Hepatocyte (in vitro differentiated cells): Measurements from ENCODE around the gene SLC2A10. TPM values are rescaled to one million over a fixed set of nuclear protein-coding genes. Genes with fewer than 3 reads are reported as not detected.

Source experiments
- DNase-seq: peaks from one replicate; pipeline ENCODE4 v3.0.0-alpha.2; 2016; ENCODE audit warnings: low spot score
- H2AFZ ChIP-seq: fragments of 200-600 bp; sonication (generic); 2 replicates; pipeline ENCODE4 v1.6.0; 2016; ENCODE audit warnings: antibody characterized with exemption, mild to moderate bottlenecking
- H3K27ac ChIP-seq: fragments of 200-600 bp; sonication (generic); 2 replicates; pipeline ENCODE4 v1.5.1; 2016; ENCODE audit warnings: mild to moderate bottlenecking
- H3K27me3 ChIP-seq: fragments of 200-600 bp; sonication (generic); 2 replicates; pipeline ENCODE4 v1.6.1; 2016
- H3K36me3 ChIP-seq: fragments of 200-600 bp; sonication (generic); replicated peaks from 2 replicates; pipeline ENCODE4 v1.5.1; 2016; ENCODE audit warnings: low read depth; ENCODE audit not compliant: insufficient read depth
- H3K4me1 ChIP-seq: fragments of 200-600 bp; sonication (generic); 2 replicates; pipeline ENCODE4 v1.5.1; 2016; ENCODE audit warnings: mild to moderate bottlenecking, moderate library complexity; ENCODE audit not compliant: insufficient read depth
- H3K4me2 ChIP-seq: fragments of 200-600 bp; sonication (generic); 2 replicates; pipeline ENCODE4 v1.6.0; 2016
- H3K4me3 ChIP-seq: fragments of 200-600 bp; sonication (generic); 2 replicates; pipeline ENCODE4 v1.5.1; 2016; ENCODE audit warnings: mild to moderate bottlenecking
- H3K79me2 ChIP-seq: fragments of 200-600 bp; sonication (generic); 2 replicates; pipeline ENCODE4 v1.6.0; 2017; ENCODE audit warnings: mild to moderate bottlenecking
- H3K9me2 ChIP-seq: fragments of 200-600 bp; sonication (generic); replicated peaks from 2 replicates; pipeline ENCODE4 v1.6.0; 2017; ENCODE audit warnings: mild to moderate bottlenecking; ENCODE audit not compliant: insufficient read depth
- H3K9me3 ChIP-seq: fragments of 200-600 bp; sonication (generic); 2 replicates; pipeline ENCODE4 v1.5.1; 2016; ENCODE audit warnings: low read depth, mild to moderate bottlenecking
- H4K20me1 ChIP-seq: fragments of 200-600 bp; sonication (generic); 2 replicates; pipeline ENCODE4 v1.6.0; 2016; ENCODE audit warnings: mild to moderate bottlenecking; ENCODE audit not compliant: insufficient read depth, poor library complexity, severe bottlenecking
- EZH2 ChIP-seq: fragments of 200-600 bp; sonication (generic); IDR thresholded peaks from 2 replicates; pipeline ENCODE4 v1.6.1; 2016; ENCODE audit warnings: antibody characterized with exemption, mild to moderate bottlenecking, borderline replicate concordance
- EZH2phosphoT487 ChIP-seq: fragments of 200-600 bp; sonication (generic); IDR thresholded peaks from one replicate; pipeline ENCODE4 v1.6.1; 2018; ENCODE audit warnings: antibody characterized with exemption, mild to moderate bottlenecking, low read depth, moderate library complexity; ENCODE audit not compliant: unreplicated experiment, severe bottlenecking
- WGBS: methylation state at CpG from one replicate; pipeline ENCODE4 v1.1.6; 2016; ENCODE audit warnings: low lambda C conversion rate; ENCODE audit errors: missing lambda C conversion rate; 5-methylcytosine and 5-hydroxymethylcytosine counted together
- polyA plus RNA-seq: library from polyadenylated mRNA; unstranded; fragments of >200 nt; fragmentation: Nextera tagmentation; extraction: Ambion mirVana; gene quantifications from 2 replicates; pipeline ENCODE4 v1.2.1, GENCODE V29; 2016
- total RNA-seq: library from RNA; depleted of rRNA; stranded (reverse); fragments of >200 nt; gene quantifications from 2 replicates; pipeline ENCODE4 v1.2.3, GENCODE V29; 2014
- TF ChIP-seq, protein P1 (sequence below): fragments of 200-600 bp; sonication (generic); IDR thresholded peaks from 2 replicates; pipeline ENCODE4 v1.5.1; 2016; ENCODE audit warnings: antibody characterized with exemption, mild to moderate bottlenecking; ENCODE audit not compliant: poor library complexity

SLC2A10 gene
- total and polyA plus RNA-seq, 2 experiments from 2014 or later = 23.4 to 37.2 TPM

DNA sequence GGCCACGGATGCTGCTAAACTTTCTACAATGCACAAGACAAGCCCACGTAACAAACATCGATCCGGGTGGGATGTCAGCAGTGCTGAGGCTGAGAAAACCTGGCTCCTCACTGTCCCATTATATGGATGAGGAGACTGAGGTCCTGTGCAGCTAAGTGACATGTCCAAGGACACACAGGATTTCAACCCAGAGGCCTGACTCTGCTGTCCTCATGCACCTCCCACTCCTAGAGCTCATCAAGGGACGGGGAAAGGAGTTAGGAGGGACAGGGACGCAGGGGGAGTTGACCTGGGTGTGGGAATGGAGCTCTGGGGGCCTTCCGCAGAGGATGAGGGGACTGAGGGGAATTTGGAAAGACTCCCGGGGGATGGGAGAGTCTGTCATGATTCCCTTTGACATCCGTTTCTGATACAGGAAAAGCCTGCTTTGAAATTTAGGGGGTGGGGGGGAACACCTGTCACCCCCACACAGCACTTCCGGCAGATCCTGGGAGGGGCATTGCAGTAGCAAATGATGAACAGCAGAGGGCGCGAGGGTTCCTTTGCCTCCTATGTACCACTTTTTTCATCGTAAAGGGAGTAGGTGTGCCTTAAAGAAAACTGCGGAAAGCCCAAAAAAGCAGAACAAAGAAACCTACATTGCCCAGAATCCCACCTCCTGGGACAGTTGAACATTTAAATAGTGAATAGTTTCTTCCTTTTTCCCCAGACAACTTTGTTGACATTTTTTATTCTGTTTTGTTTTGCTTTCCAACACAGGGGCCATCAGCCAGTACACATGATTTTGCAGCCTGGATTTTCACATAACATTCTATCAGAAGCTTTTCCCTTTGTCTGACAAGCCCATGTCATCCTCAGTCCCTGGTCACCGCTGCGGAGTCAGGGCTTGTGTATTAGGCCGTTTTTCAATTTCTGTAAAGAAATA lies 48.6 kb downstream of the SLC2A10 start:
- H4K20me1 ChIP-seq = no peaks in the 10 kb centered on the region
- H3K27me3 ChIP-seq = no peaks in the 10 kb centered on the region
- H3K4me1 ChIP-seq = peaks cover 3% of the 10 kb centered on the region
- H3K9me2 ChIP-seq = no peaks in the 10 kb centered on the region
- H2AFZ ChIP-seq = peak overlapping the region; percentile 29
- peak; percentile 80 for DNase-seq
- no peak overlapping the region for H3K27ac ChIP-seq
- 47% methylated on average over 17 of the region's 17 CpGs for WGBS
- no peaks in the 10 kb centered on the region for H3K79me2 ChIP-seq
- no peaks in the 10 kb centered on the region for H3K36me3 ChIP-seq
- H3K4me3 ChIP-seq = no peak overlapping the region
- H3K9me3 ChIP-seq = no peaks in the 10 kb centered on the region
- TF ChIP-seq EZH2 (no peak), EZH2phosphoT487 (no peak)
- TF ChIP-seq, protein P1, sequence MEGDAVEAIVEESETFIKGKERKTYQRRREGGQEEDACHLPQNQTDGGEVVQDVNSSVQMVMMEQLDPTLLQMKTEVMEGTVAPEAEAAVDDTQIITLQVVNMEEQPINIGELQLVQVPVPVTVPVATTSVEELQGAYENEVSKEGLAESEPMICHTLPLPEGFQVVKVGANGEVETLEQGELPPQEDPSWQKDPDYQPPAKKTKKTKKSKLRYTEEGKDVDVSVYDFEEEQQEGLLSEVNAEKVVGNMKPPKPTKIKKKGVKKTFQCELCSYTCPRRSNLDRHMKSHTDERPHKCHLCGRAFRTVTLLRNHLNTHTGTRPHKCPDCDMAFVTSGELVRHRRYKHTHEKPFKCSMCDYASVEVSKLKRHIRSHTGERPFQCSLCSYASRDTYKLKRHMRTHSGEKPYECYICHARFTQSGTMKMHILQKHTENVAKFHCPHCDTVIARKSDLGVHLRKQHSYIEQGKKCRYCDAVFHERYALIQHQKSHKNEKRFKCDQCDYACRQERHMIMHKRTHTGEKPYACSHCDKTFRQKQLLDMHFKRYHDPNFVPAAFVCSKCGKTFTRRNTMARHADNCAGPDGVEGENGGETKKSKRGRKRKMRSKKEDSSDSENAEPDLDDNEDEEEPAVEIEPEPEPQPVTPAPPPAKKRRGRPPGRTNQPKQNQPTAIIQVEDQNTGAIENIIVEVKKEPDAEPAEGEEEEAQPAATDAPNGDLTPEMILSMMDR = peak; percentile 97
- peak overlapping the region; percentile 22 for H3K4me2 ChIP-seq

DNA sequence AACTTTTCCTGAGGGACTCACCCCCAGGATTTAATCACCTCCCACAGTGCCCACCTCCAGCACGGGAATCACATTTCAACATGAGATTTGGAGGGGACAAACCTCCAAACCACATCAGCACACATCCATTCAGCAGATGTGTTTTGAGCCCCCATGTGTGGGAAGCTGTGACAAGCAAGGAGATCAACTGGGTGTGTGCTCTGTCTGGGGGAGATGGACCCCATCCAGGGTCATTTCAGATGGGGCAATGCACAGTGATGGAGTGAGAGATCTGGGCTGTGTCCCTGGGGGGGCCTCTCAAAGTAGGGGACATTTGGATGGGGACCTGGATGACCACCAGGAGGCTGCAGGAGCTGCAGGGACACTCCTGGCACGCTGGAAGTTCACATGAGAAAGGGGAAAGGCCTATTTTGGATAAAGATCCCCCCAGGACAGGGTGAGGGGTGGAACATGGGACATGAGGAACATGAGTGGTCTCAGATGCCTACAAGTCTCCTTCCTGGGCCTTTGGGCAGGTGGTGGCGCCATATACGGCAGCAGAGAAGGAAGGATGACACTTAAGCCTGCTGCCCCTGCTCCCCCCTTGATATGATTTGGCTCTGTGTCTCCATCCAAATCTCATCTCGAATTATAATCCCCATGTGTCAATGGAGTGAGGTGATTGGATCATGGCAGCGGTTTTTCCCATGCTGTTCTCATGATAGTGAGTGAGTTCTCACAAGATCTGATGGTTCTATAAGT lies 49.6 kb downstream of the SLC2A10 start:
- no peaks in the 10 kb centered on the region for H4K20me1 ChIP-seq
- H3K9me2 ChIP-seq = no peaks in the 10 kb centered on the region
- DNase-seq = no peak
- no peak for TF ChIP-seq EZH2phosphoT487
- TF ChIP-seq, protein P1 = no peak
- no peak for TF ChIP-seq EZH2
- H3K4me1 ChIP-seq = peaks cover 3% of the 10 kb centered on the region
- 83% methylated on average over 6 of the region's 6 CpGs for WGBS
- H2AFZ ChIP-seq = no peak overlapping the region
- no peak overlapping the region for H3K4me2 ChIP-seq
- no peak overlapping the region for H3K27ac ChIP-seq
- no peaks in the 10 kb centered on the region for H3K9me3 ChIP-seq
- H3K4me3 ChIP-seq = no peak overlapping the region
- no peaks in the 10 kb centered on the region for H3K79me2 ChIP-seq
- no peaks in the 10 kb centered on the region for H3K27me3 ChIP-seq
- H3K36me3 ChIP-seq = no peaks in the 10 kb centered on the region

DNA sequence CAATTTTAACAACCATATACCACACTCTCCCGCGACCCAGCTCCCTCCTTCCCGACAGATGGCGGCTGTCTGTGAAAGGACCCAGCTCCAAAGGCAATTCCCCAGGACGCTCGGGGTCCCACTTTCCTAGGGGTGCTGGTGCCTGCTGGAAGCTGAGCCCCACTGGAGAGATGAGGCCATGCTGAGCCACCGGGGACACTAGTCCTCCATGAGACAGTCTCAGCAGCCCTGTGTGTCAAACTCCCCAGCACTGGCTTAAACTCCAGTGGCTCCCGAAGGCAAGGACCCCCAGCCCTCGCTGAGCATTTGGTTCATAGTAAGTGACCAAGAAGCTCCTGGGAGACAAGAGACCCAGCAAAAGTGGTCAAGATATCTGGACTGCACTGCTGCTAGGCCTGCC lies 52.1 kb downstream of the SLC2A10 start:
- no peak overlapping the region for H3K27ac ChIP-seq
- 91% methylated on average over 9 of the region's 9 CpGs for WGBS
- no peaks in the 10 kb centered on the region for H3K79me2 ChIP-seq
- no peaks in the 10 kb centered on the region for H3K27me3 ChIP-seq
- H3K4me1 ChIP-seq = peaks cover 3% of the 10 kb centered on the region
- no peaks in the 10 kb centered on the region for H4K20me1 ChIP-seq
- TF ChIP-seq EZH2 (no peak), EZH2phosphoT487 (no peak)
- TF ChIP-seq, protein P1 = no peak
- DNase-seq = no peak
- no peaks in the 10 kb centered on the region for H3K36me3 ChIP-seq
- H3K4me2 ChIP-seq = no peak overlapping the region
- no peak overlapping the region for H3K4me3 ChIP-seq
- H2AFZ ChIP-seq = no peak overlapping the region
- H3K9me3 ChIP-seq = no peaks in the 10 kb centered on the region
- no peaks in the 10 kb centered on the region for H3K9me2 ChIP-seq
